Vagina (tissue), 2 donors: ENCODE measurements around the gene AIG1.

Experiments
- CTCF ChIP-seq, 3 experiments: fragments of 450-650 bp in 2 of 3; fragments of 200-600 bp in 1 of 3; sonication (generic) in 1 of 3; IDR thresholded peaks; one replicate each; pipeline ENCODE4 v1.5.1; 2017 to 2019; ENCODE audit warnings: antibody characterized with exemption in 3 of 3, mild to moderate bottlenecking in 2 of 3, moderate library complexity in 2 of 3
- POLR2A ChIP-seq, 2 donors: fragments of 450-650 bp; IDR thresholded peaks; one replicate each; pipeline ENCODE4 v1.6.1; 2017; ENCODE audit warnings: antibody characterized with exemption in 2 of 2, mild to moderate bottlenecking in 2 of 2, moderate library complexity in 2 of 2

- no peak for TF ChIP-seq CTCF (IDR thresholded peaks at IDR 0.05)
- TF ChIP-seq POLR2A (IDR thresholded peaks at IDR 0.05), result no peak
These were observed 252.5 kb downstream of the AIG1 start for GRCh38 chr6:143313163-143313562.
